DMS79 (cell line): ENCODE results near the gene TTLL10.

Experiments
- DNase-seq: peaks from one replicate; lab custom pipeline; 2025; lab: John Stamatoyannopoulos, UW

The TTLL10 gene

DNA sequence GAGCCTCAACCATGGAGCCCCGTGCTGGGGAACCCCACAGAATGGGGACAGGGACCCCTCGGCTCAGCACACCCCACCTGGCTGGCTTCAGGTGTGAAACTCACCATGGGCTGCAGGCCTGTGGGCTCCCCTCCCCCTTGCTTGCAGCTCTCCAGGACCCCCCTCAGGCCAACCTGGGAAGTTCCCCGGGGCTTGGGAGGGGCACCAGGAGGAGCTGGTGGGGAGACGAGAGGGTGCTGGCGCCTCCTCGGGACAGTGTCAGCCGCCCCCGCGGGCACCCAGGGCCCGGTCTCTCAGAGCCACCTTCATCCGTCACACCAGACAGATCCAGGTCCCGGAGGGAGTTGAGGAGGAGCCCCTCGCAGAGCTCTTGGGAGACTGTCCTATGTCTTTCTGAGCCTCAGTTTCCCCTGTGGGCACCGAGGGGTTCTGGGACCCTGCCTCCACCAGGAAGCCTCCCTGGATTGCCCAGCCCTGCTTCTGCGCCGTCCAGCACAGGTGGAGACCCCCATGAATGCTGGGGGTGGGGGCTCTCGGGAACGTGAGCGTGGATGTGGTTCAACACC is 33.4 kb downstream of the TTLL10 start:
- no peak for DNase-seq

DNA sequence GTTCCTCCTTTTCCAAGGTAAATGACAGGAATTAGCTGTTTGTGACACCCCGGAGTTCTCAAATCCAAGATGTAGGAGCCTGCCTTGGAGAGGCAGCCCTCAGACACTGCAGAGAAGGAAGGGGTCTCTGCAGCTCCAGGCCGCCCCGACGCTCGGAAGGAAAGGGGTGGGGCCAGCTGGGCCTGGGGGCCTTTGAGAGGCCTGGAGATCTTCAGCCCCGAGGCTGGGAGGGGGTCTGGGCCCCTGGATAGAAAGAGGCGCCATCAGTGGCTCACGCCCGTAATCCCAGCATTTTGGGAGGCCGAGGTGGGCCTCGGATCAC is 33.9 kb downstream of the TTLL10 start:
- no peak for DNase-seq

DNA sequence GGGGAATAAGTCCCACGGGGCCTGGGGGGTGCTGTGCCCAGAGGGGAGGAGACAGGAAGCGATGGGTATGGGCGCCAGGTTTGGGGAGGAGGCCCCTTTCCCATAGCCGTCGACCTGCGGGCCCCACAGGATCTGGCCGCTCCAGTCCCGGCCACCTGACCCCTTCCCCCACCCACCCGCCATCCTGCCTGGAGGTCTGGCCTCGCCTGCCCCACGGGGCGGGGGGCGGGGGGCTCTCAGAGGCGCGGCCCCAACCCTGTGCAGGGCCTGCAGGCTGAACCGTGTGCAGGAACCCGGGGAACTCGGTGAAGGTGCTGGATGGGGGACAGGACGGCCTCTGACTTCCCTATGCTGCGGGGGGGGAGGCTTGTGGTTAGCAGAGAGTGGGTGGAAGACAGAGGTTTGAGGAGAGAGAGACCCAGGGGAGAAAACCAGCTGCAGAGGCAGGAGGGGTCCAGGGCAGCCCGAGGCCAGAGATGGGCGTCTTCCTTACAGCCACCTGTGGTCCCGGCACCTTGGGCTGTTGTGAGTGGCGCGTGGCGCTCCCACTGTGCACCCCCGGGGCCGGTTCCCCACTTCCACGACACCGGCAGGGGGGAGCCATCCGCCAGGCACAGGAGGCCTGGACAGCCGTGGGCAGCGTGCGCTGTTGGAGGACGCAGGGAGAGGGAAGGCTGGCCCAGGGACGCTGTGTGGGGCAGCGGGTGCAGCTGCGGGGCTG is 35.2 kb downstream of the TTLL10 start:
- DNase-seq = no peak

DNA sequence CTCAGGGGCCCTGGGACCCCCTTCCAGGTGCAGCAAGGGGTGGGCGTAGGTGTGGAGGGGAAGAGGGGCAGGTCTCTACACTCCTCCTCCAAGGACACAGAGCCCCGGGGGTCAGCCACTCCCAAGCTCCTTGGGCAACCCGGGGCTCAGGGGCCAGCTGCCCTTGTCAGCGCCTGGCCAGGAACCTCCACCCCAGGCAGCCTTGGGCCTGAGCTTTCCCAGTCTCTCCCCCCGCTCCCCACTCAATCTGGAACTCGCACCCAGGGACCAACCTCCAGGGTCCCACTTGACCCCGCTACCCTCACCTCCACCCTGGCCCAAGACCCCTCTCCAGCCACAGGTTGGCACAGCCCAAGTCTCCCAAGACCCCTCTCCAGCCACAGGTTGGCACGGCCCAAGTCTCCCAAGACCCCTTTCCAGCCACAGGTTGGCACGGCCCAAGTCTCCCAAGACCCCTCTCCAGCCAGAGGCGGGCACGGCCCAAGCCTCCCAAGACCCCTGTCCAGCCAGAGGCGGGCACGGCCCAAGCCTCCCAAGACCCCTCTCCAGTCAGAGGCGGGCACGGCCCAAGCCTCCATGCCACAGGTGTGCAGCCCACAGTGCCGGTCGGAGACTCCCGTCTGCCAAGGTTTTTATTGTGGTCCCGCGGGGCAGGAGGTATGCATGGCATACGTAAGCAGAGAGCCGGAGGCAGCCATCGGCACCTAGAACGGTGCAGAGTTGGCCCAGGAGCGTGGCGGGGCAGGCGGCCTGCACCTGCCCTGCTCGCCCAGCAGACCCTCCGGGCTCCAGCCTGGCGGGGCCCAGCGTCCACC is 37.3 kb downstream of the TTLL10 start:
- no peak for DNase-seq

DNA sequence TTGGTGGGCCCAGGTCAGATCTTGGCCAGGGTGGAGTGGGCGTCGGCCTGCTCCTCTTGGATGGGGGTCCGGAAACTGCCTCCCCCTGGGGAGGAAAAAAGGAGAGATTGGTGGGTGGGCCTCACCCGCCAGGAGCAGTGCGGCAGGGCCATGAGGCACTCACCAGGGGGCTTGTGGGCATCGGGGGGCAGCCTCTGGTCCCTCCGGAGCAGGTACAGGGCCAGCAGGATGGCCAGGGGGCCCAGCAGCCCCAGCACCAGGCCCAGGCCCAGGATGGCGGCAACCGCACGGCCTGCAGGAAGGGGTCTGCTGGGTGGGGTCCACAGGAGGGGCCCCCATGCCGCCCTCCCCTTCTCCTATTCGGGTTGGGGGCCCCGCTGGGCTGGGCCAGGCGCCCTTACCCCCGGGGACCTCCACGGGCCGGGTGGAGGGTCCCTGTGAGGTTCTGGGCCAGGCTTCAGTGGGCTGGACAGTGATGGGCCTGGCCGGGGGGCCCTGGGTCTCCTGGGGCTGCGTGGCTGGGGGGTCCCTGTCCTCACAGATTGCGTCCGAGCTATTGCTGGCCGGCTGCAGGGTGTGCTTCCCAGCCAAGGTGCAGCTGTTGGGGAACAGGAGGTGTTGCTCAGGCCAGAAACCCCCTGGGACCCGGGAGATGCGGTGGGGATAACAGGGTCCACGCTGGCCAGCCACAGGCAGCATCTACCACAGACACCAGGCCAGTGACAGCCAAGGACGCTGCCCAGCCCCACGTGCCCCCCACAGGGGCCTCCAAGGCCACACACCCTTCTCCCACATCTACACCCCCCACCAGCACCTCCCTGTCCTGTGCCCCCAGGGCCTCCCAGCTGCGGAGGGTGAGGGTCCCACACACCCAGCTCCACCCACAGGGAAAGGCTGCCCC is 38.1 kb downstream of the TTLL10 start:
- no peak for DNase-seq

DNA sequence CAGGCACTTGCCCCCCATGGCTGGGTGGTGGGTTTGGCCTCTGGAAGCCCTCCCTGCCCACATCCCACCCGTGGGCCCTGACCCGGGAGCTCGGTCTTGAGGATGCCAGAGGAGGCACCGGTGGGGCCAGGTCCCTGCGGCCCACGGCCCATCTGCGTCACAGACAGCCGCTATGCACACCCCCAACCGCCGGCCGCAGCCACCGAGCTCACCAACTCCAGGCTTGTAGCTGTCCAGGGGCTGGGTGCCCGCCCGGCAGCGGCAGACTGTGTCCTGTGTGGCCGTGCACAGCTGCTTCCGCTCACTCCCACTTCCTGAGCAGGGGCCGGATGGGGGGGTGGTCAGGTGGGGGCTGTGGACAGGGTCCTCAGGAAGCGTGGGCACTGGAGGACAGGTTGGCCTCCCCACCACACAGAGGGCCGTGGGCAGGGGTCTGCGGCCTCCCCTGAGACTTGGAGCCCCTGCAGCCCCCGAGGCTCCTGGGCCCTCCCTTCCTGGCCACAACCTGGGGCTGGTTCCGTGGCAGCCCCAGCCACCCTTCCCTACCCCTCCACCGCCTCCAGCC is 39.2 kb downstream of the TTLL10 start:
- no peak for DNase-seq

DNA sequence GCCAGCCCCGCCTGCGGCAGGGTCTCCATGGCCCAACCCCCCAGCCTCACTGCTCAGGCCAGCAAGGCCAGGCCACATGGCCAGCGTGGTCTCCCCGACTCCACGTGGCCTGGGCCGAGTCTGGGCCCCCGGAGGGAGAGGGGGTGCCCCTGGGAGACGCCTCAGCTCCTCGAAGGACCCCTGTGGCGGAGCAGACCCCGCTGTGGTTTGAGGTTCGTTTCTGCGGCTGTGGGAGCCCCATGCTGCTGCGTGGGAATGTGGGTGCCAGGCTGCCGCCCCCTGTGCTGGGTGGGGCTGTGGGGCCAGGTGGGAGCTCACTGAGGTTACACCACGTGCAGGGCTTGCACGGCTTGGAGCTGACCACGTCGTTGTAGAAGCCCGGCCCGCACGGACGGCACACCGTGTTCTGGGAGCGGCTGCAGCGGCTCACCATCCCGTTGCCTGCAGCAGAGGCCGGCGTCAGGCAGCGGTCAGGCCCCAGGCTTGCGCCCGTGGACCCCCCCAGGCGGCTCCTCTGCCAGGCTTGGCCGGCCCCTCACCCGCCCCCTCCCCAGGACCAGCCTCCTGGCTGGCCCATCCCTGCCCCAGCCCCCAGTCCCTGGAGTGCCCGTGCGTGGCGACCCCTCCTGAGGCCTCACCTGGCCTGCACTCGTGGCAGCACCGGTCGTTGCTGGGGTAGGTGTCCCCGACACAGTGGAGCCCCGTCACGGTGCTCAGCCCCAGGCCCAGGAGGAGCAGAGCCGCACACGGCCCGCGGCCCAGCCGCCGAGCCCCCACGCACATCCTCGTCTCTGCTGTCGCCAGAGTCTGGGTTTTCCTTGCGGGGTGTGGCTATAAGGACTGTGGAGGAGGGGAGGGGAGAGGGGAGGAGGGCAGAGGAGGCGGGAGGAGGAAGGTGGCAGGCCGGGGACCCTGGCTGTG is 39.9 kb downstream of the TTLL10 start, which contains the start of gene TNFRSF4:
TSS of gene TNFRSF4 (minus strand) at position 809 of the 921 bp plus-strand sequence. CDS start at position 783, 26 bp downstream.
- no peak for DNase-seq

DNA sequence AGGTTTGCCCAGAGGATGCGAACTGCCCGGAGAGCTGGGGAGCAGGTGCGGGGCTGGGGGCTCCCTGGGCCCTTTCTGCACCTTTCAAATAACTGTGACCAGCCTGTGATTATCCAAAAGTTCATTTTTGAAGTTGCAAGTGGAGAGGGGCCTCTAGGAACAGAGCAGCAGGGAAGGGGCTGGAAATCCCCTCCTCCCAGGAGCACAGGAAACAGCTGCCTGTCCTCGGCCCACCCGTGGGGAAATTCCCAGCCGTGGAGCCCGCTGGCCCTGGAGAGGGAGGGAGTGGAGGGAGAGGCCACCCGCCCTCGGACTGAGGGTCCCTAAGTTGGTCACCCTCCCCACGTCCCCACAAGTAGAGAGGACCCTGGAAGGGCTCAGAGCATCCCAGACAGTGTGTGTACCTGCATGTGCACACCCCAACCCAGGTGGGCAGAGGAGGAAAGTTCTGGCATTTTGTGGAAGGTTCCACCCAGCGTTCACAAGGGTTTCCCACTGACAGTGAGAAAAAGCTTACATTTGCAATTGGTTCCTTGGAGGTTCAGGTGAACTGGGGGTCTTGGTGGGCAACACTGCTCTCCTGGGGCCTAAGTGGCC is 41.5 kb downstream of the TTLL10 start:
- DNase-seq = no peak

DNA sequence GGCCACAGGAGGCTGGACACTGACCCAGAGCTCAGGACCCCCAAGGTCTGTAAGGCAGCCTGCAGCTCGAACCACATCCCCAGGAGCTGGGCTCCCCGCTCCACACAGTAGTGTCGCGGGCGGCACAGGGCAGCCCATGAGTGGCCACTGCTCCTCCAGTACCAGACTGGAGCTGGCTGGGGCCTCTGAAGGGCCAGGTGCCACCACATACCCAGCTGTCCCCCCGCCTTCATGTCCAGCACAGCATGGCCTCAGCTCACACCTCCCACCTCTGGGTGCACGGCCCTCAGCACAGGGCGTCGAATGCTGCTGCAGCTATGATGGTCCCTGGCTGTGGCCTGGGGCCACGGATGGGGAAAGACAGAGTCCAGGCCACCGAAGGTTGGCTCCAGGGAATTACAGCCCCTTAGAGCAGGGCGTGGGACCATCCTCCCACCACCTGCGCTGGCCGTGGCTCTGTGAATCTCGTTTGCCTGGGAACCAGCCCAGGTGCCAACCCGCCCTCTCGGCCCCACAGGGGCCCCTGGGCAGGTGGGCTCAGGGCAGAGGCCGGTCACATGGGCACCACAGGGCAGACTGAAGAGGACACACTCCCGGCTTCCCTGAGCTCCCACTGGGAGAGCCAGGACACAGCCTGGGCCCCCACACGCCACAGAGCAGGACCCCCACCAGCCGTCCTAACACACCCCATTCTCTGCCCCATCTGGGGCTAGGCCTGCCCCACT is 42.4 kb downstream of the TTLL10 start:
- DNase-seq = no peak

DNA sequence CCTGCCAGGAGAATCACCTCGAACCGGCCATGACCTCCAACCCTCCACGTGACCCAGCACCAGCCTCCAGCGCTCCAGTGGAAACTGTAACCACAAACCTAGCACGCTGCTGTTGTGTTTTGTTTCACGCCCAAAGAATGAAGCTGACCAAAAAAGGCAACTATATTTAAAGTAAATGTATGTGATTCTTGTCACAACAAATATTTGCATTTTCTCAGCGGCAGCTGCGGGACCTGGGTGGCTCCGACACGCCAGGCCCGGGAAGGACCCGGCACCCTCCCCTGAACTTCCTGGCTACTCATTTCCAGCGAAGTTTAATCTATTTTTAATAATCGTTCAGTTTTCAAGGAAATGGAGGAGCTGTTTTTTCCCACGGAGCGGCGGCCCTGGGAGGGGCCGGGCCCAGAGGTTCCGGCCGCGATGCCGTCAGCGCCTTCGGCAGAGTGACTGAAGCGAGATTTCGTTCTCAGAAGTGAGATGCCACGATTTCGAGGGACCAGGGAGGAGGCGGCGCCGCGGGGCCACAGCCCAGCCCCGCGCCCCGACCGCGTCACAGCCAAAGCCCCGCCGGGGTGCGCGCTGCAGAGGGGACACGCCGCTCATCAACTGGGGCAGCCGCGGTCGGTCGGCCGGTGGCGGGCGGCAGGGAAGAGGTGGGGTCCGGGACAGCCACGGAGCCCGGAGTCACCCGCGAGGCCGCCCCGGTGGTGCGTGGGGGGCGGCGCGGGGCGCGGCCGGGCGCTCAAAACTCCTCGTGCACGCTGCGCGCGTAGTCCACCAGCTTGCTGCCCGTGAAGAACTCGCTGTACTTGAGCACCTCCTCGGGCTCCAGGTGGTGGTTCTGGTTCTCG is 43.3 kb downstream of the TTLL10 start:
- no peak for DNase-seq

DNA sequence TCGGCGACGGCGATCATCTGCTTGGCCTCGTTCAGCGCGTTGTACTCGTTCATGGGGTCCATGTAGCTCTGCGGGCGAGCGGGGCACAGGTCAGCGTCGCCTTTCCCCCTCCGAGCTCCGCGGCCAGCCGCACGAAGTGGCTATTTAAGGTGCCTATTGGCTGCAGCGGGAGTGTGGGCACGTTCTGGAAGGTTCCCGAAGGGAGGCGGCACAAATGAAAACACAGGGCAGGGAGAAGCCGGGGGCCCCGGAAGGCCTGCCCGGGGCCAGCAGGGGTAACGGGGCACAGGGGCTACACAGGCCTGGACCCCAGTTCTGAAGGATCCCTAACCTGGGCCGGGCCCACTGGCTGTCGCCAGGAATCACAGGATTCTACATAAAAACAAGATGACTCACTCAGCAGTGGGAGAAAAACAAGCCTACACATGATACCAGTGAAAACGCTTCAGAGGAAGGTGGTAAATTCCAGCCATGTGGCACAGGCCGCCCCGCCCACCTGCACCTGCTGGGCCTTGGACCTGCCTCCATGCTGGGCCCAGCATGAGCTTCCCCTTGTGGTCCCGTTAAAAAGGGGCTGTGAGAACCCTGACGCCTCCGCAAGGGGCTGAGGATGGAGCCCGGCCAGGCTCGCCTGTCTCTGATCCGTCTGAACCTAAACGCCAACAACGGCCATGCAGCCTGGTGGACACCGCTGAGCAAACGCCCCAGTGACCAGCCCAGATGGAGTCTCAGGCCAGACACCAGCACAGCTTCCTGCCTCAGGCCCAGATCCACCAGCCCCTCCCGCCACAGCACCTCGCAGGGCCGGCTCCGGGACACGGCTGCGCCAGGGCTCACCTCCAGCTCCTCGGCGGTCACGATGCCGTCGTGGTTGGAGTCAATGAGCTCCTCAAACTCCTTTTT is 44.2 kb downstream of the TTLL10 start:
- no peak for DNase-seq

DNA sequence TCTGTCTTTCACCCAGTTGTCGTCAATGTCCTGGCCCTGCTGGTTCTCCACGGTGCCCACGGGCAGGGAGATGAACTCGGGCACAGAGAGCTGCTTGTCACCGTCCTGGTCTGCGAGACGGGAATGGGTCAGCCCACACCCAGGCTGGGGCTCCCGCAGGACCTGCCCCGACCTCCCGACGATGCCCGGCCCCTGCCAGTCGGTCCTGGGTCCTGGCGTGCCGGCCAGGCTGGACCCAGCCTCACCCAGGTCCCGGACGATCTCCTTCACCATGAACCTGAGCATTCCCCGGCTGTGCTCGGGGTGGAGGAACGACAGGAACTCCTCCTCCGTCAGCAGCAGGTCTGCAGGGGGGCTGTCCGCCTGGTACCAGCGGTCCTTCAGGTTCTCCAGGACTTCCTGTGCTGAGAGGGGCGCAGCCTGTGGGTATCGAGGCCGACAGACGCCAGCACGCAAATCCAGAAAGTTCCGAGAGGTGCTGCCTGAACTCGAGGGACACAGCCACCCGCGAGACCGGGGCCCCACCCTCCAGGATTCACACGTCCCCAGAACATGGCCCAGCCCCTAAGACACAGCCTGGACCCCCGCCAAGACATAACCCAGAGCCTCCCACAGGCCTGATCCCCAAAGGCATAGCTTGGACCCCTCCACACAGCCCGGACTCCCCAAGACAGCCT is 45.0 kb downstream of the TTLL10 start:
- DNase-seq = no peak

DNA sequence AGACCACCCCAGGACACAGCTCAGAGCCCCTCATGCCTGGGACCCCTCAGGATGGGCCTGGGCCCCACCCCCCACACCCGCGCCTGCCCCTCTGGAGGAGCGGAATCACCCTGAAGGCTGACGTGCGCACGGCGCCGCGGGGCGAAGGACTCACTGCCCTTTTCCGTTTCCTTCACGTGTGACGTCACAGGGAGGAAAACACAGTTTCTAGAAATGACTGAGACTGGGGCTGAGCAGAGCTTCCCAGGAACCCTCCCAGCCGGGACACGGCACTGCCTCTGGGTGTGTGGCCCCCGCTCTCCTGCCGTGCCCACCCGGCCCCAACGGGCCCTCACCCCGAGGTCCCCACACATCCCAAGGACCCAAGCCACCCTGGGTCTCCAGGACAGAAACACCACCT is 45.7 kb downstream of the TTLL10 start:
- no peak for DNase-seq

DNA sequence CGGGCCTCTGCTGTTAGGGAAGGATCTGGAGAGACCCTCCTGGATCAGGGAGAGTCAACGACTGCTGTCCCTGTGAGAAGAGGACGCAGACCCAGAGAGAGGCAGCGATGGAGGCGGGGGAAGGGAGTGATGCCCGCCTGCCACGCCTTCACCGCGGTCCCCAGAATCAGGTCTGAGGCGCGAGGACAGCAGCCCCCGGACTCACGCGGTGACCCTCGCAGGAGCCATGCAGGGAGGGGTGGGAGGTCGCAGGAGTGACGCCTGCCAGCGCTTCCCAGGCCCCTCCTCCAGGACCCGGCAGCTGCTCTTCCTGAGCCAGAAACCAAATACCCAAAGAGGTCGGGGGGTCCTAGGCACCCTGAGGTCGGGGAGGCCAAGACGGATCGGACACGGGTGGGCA is 46.5 kb downstream of the TTLL10 start:
- no peak for DNase-seq

DNA sequence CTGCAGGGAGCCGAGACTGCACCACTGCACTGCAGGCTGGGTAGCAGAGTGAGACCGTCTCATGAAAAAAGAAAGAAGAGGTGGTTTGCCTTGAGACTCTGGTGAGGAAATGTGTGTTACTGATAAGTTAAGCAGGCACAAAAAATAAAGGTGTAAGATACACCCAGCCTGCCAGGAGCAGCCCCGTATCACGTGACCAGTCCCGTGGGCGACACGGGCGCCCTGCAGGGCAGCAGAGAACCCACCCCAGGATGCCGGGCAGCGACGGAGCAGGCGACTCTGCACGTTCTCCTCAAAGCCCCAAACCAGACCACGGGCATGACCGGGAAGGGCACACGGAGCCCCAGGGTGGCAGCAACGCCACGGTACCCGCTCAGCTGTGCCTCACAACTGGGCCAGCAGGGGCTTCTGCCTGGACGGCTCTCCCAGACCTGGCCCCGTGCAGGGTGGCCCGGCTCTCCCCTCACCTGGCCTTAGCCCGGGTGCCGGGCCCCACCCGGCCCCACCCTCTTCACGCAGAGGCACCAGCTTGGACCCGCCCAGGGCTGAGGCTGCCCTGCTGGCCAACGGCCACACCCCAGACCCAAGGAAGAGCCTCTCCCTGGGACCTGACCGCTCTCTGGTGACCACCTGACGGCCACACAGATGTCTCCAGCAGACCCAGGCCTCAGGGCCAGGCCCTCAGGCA is 48.4 kb downstream of the TTLL10 start:
- no peak for DNase-seq

DNA sequence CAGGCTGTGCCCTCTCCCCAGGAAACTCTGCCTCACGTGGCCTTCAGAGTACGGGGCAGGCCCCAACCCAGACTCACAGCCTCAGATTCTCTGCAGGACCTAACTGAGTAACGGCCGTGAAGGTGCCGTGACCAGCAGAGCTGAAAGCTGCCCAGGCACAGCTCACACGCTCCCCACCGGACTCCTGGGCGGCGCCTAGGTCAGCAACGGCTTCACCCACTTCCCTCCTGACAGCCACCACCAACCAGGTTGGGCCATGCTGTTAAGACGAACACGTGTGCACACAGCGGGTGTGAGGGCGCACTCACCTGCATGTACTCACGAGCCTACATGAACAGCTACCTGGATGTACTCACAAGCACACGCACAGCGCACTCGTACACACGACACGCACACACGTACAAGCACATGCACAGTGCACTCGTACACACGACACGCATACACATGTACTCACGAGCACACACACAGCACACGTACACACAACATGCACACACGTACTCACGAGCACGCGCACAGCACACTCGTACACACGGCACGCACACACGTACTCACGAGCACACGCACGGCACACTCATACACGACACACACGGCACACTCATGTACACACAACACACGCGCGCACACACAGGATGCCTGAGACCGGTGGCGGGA is 49.0 kb downstream of the TTLL10 start:
- no peak for DNase-seq
